Gastroesophageal sphincter (tissue), 3 donors: ENCODE measurements around the gene SETBP1.

Experiments
- CTCF ChIP-seq, 4 experiments: fragments of 200-600 bp in 2 of 4; fragments of 450-650 bp in 2 of 4; sonication (generic) in 1 of 4; IDR thresholded peaks; one replicate each; pipeline ENCODE4 v1.5.1; 2017 to 2019; ENCODE audit warnings: antibody characterized with exemption in 4 of 4, mild to moderate bottlenecking in 2 of 4, moderate library complexity in 2 of 4
- EP300 ChIP-seq: sonication (generic); formaldehyde crosslinking; IDR thresholded peaks from one replicate; pipeline ENCODE4 v1.6.1; 2017; ENCODE audit warnings: antibody characterized with exemption, mild to moderate bottlenecking
- POLR2AphosphoS5 ChIP-seq: sonication (generic); formaldehyde crosslinking; IDR thresholded peaks from one replicate; pipeline ENCODE4 v1.6.1; 2017; ENCODE audit warnings: antibody characterized with exemption

GRCh38 chr18:45063246-45064038, 382.8 kb downstream of the SETBP1 start:
- no peak for TF ChIP-seq EP300
- TF ChIP-seq POLR2AphosphoS5, result no peak
- no peak for TF ChIP-seq CTCF (IDR thresholded peaks at IDR 0.05)
